Measurements from ENCODE around the gene CWC27.

The CWC27 gene

GRCh38 chr5:65034029-65034812 is 265.5 kb downstream of the CWC27 start:
- no peak for DNase-seq (ENCODE audit: low read depth, low spot score)

DNA sequence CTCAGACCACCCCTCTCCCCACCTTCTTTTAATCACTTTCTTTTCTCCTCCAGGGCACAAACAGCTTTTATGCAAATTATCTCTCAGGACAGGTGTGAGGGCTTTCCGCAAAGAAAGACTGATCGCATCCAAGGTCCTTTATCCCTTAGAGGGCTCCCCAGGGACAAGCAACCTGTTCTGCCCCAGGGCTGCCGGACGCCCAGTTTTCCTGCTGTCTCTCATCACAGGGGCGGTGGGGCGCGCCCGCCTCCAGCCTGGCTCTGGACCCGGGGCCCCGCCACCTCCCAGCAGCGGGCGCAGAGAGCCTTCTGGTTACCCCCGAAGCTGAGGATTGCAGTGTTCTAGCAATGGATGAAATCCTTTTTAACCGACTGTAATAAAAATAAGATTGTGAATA is 266.1 kb downstream of the CWC27 start:
- no peak for DNase-seq (ENCODE audit: low read depth, low spot score)

DNA sequence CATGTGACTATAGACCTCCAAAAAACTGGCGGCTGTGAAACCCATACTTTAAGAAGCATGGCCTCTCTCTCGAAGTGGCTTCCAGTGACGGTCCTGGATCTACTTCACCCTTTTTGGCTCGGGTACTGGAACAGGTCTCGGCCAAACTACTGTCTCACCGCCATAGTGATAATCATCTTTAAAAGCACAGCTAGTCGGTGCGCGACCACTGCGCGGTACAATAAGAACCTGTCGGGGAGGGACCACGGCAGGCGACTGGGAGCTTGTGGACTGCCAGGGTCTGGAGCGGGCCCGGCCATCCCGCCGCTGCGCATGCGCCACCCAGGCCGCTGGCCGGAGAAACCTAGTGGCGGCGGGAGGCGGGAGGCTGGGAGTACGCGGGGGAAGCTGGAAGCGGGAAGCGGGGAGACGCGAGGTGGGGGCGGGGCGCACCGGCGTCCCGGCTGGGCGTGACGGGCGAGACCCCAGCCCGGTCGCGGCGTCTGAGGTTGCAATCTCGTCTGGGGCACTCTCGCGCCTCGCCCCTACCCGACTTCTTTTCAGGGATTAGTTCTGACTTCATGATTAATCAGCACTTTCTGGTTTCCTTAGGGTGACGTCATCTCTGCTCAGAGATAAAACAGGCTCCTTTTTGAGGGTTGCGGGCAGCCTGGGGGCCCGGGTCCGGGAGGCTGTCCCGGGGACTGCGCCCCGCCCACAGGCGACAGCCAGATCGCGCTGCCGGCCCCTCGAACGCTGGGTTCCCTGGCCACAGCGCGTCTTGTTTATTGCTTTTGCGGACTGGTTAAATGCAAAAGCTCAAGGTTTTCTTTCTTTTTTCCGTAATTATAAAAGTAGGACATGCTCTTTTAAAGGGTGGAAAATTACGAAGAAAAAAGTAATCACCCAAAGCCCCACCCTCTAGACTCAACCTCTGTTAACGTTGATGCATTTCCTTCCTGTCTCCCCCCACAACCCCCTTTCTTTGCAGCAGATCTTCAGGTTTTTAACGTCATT is 266.8 kb downstream of the CWC27 start:
- peak; percentile 95 for DNase-seq (ENCODE audit: low read depth, low spot score)

DNA sequence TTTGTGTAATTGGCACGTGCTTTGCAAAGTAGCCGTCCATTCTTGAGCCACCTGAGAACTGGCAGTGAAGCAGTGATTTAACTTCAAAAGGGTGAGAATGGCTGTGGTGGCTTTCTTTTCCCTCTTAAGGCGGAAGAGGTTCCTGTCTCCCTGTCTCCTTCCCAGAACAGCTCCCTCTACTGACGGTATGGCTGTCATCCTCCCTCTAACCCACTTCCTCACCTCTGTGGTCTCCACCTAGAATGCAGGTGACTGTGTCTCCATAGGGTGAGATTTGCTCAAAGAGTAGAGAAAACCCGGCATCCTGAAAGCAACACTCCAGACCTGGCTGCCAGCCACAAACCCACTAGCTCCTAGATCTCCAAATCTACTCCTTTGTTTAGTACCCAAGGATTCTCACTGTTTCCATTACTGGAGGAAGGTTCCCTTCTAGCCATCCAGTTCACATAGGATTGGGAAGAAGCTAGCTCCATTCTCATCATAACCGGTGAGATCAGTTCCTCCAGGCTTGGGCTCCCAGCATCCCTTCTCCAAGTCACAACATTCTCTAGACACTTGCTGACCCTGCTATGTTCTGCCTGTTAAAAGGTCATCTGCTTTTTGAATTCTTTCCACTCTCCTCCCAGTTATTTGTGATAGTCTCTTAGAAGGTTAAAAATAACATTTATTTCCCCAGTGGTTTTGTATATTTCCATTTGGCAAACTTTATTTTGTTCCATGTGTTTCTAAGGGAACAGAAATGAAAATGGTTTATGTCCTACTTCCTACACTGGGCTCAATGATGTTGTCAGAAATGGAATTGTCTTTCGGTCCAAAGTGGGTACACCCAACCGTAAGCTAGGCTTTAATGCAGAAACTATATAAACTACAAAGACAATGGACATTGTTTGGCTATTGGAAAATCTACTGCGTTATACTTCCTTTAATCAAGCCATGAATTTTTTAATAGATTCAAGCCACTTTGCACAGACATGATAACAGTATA is 269.4 kb downstream of the CWC27 start:
- DNase-seq (ENCODE audit: low read depth, low spot score) = no peak

- peak; percentile 32 for DNase-seq (ENCODE audit: low read depth, low spot score)
Observed at GRCh38 chr5:65041296-65042158, 272.8 kb downstream of the CWC27 start.

GRCh38 chr5:65043843-65044359 is 275.2 kb downstream of the CWC27 start:
- no peak for DNase-seq (ENCODE audit: low read depth, low spot score)

DNA sequence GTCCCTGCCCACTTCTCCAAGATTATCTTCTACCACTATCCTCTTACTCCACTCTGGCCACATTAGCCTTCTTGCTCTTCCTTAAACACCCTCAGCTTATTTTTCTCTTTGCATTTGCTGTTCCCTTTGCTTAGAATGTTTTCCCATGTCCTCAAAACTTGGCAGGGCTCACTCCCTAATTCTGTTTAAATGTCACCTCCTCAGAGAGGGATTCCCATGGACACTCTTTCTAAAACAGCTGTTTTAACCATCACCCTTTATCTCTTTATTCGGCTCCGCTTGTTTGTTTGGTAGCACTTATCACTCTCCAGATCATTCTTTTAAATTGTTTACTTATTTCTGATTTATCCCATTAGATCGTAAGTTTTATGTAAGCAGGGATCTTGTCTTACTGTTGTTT is 278.5 kb downstream of the CWC27 start:
- no peak for DNase-seq (ENCODE audit: low read depth, low spot score)

- DNase-seq (ENCODE audit: low read depth, low spot score) = no peak
Observed at GRCh38 chr5:65047948-65048690, 279.4 kb downstream of the CWC27 start.

GRCh38 chr5:65050140-65050539 is 281.4 kb downstream of the CWC27 start:
- DNase-seq (ENCODE audit: low read depth, low spot score) = no peak

DNA sequence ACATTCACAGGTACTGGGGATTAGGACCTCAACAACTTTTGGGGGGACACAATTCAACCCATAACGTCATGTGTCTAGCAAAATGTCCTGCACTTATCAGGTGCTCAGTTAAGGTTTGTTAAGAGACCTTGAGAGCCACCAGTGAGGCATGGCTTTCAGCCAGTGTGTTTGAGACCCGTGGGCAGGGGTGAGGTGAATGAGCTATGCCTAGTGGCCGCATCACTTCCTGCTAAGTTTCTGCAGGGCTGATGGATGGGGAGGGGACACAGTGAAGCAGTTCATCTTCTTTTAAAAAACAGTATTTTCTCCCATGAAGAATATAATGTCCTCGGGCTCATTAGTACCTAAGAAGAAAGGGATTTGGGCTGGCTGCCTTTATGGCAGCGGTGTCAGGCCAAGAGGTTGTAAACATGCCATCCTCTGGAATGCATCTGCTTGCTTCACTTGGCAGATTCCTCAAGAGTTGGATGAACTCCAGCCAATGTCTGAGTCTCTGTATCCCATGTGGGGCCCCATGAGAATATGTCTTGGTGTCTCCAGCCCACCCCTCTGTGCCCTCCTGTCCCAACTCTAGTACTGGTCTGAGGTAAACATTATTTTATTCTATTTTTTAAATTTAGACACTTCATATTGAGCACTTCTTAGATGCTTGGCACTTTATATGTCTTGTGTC is 282.2 kb downstream of the CWC27 start:
- no peak for DNase-seq (ENCODE audit: low read depth, low spot score)

DNA sequence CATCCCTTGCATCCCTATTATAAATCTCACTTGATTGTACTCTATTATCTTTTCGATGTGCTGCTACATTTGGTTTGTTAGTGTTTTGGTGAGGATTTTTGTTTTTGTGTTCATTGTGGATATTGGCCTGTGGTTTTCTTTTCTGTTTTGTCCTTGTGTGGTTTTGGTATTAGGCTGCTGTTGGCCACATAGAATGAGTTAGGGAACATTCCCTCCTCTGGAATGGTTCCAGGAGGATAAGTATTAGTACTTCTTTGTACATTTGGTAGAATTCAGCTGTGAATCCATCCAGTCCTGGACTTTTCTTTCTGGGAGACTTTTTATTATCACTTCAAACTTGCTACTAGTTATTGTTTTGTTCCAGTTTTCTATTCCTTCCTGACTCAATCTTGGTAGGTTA is 287.2 kb downstream of the CWC27 start:
- peak; percentile 71 for DNase-seq (ENCODE audit: low read depth, low spot score)

DNA sequence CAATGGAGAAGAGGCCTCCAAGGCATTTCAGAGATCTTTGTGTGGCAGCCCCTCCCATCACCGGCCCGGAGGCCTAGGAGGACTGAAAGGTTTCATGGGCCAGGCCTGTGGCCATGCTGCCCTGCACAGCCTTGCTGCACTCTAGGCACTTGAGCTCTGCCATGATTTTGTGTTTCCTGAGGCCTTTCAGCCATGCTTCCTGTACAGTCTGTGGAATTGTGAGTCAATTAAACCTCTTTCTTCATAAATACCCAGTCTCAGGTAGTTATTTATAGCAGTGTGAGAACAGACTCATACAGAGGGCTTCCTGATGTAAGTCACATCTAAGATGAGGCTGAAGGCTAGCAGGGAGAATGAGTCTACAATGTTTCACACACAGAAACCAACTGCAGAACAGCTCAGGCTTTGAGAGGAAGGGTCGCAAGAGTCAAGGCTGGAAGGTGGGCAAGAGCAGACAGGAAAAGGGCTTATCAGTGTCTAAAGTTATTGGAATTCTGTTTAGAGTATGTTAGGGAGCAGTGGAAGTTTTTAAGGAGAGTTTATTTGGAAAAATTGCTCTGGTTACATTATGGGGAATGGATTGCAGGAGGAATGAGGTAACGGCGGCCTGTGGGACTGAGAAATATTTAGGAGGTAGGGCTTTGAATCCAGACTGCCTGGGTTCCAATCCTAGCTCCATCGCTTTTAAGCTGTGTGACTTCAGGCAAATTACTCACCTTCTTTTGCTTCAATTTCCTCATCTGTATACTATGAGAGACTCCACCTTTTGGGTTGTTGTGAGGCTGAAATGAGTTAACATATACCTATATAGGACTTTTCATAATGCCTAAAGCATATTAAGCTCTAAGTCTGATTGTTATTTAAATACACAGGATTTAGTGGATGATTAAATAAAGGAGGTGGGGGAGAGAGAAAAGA is 291.2 kb downstream of the CWC27 start:
- DNase-seq (ENCODE audit: low read depth, low spot score) = no peak

DNA sequence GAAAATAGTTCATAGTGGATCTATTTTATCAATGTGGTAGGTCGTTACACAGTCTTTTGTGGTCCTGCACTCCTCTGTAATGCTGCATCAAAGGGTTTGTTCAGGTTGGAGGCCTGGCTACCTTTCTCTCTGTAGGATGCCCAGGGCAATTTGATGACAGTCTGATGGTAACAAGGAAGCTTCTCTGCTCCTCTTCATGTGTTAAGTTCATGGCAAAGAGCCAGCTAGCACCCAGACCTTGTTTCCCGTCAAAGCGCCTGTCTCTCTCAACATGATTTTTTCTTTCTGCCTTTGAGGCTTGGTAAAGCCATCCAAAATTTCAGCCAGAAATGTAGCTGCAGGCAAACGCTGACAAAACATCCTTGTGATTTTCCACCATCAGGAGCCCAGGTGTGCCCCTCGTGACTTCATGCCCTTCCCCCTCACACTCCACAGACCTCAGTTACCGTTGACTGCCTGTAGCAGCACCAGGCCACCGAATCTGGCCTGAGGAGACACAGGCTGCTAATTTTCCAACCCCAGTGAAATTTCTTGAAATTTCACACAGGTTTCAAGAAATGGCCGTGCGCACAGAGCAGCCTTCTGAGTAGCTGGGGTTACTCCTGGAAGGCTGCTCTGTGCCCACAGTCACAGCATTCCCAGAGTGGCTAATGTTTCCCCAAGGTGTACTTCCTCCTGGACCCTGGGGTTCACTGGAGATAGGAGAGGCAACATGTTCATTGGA is 292.7 kb downstream of the CWC27 start:
- DNase-seq (ENCODE audit: low read depth, low spot score) = no peak

- no peak for DNase-seq (ENCODE audit: low read depth, low spot score)
Observed at GRCh38 chr5:65061974-65062353, 293.2 kb downstream of the CWC27 start.

DNA sequence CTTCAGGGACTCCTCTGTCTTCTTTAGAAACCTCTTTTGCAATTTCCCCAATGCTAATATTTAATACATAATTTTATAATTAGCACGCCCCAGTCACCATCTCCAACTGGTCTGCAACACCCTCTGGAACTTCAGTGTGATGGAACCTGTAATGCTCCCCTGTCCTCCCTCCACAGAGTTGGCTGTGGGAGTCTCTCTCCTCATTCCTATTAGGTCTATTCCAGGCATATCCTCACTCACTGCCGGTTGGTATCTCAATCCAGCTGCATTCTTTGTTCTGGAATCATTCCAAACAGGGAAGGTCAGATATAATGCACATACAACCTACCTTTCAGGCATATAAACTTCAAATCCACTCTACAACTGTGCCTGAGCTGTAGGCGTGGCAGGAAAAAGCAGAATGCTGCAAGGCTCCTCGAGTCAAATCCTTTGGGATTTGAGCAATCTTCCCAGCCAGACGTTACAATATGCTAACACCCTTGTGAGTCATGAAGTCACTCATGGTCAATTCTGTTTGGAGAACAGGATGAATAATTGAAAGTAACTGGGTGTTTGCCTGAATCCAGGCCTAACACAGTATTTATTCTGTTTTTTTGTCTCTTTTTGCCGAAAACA is 293.8 kb downstream of the CWC27 start:
- DNase-seq (ENCODE audit: low read depth, low spot score) = peak; percentile 66

GRCh38 chr5:65065001-65065511 is 296.3 kb downstream of the CWC27 start:
- DNase-seq (ENCODE audit: low read depth, low spot score) = no peak
